HG03575 (cell line): Measurements from ENCODE around the gene GFER.
"Not testable (repeated sequence)": the region's sequence is repeated elsewhere in the genome, so short reads cannot be mapped to it uniquely, and the experiment has no call there.

Source experiments
- ATAC-seq: cut with Tn5 transposase; IDR thresholded peaks from one replicate; pipeline ENCODE4 v1.9.1; 2021; ENCODE audit not compliant: unreplicated experiment, insufficient number of reproducible peaks, low FRiP score; ENCODE audit errors: extremely low read depth

Gene GFER

GRCh38 chr16:1983544-1984346, at the start of gene GFER:
TSS of gene GFER (plus strand) at chr16:1984193. CDS start at chr16:1984219, 26 bp downstream.
- ATAC-seq: no peak

GRCh38 chr16:1936945-1937479, 47.0 kb upstream of the GFER start:
- no peak for ATAC-seq

GRCh38 chr16:1938316-1938715, 45.7 kb upstream of the GFER start:
- ATAC-seq: no peak

- no peak for ATAC-seq
Observed at GRCh38 chr16:1938910-1939309, 45.1 kb upstream of the GFER start.

GRCh38 chr16:1939833-1940232, 44.2 kb upstream of the GFER start:
- ATAC-seq: not testable (repeated sequence)

GRCh38 chr16:1940273-1941161, 43.5 kb upstream of the GFER start:
- ATAC-seq: no peak

GRCh38 chr16:1941162-1942046, 42.6 kb upstream of the GFER start:
- no peak for ATAC-seq

GRCh38 chr16:1942047-1942809, 41.8 kb upstream of the GFER start:
- no peak for ATAC-seq

- peak; percentile 52 for ATAC-seq
Observed at GRCh38 chr16:1942810-1943726, 40.9 kb upstream of the GFER start, which contains the start of gene MSRB1. TSS of gene MSRB1 (minus strand) at chr16:1943199. CDS start at chr16:1943156, 43 bp downstream.

GRCh38 chr16:1944612-1945199, 39.3 kb upstream of the GFER start:
- no peak for ATAC-seq

- no peak for ATAC-seq
Observed at GRCh38 chr16:1945559-1946391, 38.2 kb upstream of the GFER start.

- no peak for ATAC-seq
Observed at GRCh38 chr16:1946495-1947368, 37.3 kb upstream of the GFER start.

GRCh38 chr16:1947369-1947670, 36.7 kb upstream of the GFER start:
- ATAC-seq: no peak

- ATAC-seq: no peak
Observed at GRCh38 chr16:1949507-1949906, 34.5 kb upstream of the GFER start.

- ATAC-seq: no peak
Observed at GRCh38 chr16:1950047-1950446, 33.9 kb upstream of the GFER start.
